ENCODE data around the gene CD52.

The CD52 gene

GRCh38 chr1:26335774-26336476, 18.2 kb downstream of the CD52 start:
- DNase-seq = no peak

GRCh38 chr1:26336477-26337205, 18.9 kb downstream of the CD52 start:
- peak; percentile 87 for DNase-seq

GRCh38 chr1:26337206-26337535, 19.4 kb downstream of the CD52 start:
- no peak for DNase-seq

- no peak for DNase-seq
Measured at GRCh38 chr1:26337625-26338024, 19.9 kb downstream of the CD52 start.

- DNase-seq = no peak
Measured at GRCh38 chr1:26338670-26339069, 20.9 kb downstream of the CD52 start.

GRCh38 chr1:26340047-26340481, 22.3 kb downstream of the CD52 start:
- DNase-seq = no peak

GRCh38 chr1:26344147-26344920, 26.6 kb downstream of the CD52 start:
- DNase-seq = no peak

GRCh38 chr1:26345718-26346117, 28.0 kb downstream of the CD52 start:
- DNase-seq = no peak

- DNase-seq = no peak
Measured at GRCh38 chr1:26346274-26347033, 28.7 kb downstream of the CD52 start.

- no peak for DNase-seq
Measured at GRCh38 chr1:26349188-26349876, 31.6 kb downstream of the CD52 start.

- no peak for DNase-seq
Measured at GRCh38 chr1:26349877-26350244, 32.1 kb downstream of the CD52 start.

GRCh38 chr1:26350343-26350700, 32.6 kb downstream of the CD52 start:
- DNase-seq = no peak

GRCh38 chr1:26350701-26351589, 33.2 kb downstream of the CD52 start:
- DNase-seq = no peak

GRCh38 chr1:26351590-26352337, 34.0 kb downstream of the CD52 start:
- DNase-seq = no peak

- no peak for DNase-seq
Measured at GRCh38 chr1:26352338-26352679, 34.6 kb downstream of the CD52 start.

GRCh38 chr1:26353210-26353859, 35.6 kb downstream of the CD52 start:
- no peak for DNase-seq

- DNase-seq = no peak
Measured at GRCh38 chr1:26353976-26354820, 36.4 kb downstream of the CD52 start, which contains the start of gene CRYBG2. TSS of gene CRYBG2 (minus strand) at chr1:26354130. CDS start at chr1:26346657, 7,473 bp downstream.

- DNase-seq = no peak
Measured at GRCh38 chr1:26354972-26355371, 37.2 kb downstream of the CD52 start.

- DNase-seq = no peak
Measured at GRCh38 chr1:26356106-26356505, 38.3 kb downstream of the CD52 start.
